SK-N-SH (cell line): ENCODE data around the gene LDB2. TPM values are rescaled to one million over a fixed set of nuclear protein-coding genes. Genes with fewer than 3 reads are reported as not detected.

ENCODE experiments used
- CTCF ChIA-PET: fragments of 300-600, 350-600 bp; formaldehyde crosslinking; extraction: SDS; loops from one replicate; lab custom pipeline; 2021; lab: Yijun Ruan, JAX
- POLR2A ChIA-PET: fragments of 350-600 bp; sonication (Branson Sonifier 250); formaldehyde crosslinking; extraction: SDS; loops from one replicate; lab custom pipeline; 2020; ENCODE audit warnings: antibody characterized with exemption, inconsistent platforms; lab: Yijun Ruan, JAX
- DNase-seq: peaks from one replicate; pipeline ENCODE4 v3.0.0; 2012
- H2AFZ ChIP-seq: fragments of 200-600 bp; sonication (generic); 2 replicates; pipeline ENCODE4 v1.8.1; 2016; ENCODE audit warnings: antibody characterized with exemption, mild to moderate bottlenecking, low read depth
- H3F3A ChIP-seq: fragments of 200-600 bp; sonication (generic); replicated peaks from 2 replicates; pipeline ENCODE3; 2016; ENCODE audit warnings: antibody characterized with exemption, mild to moderate bottlenecking; ENCODE audit not compliant: insufficient read depth
- H3K27ac ChIP-seq, 2 experiments: fragments of 200-500 bp in 1 of 2; fragments of 200-600 bp in 1 of 2; sonication (Bioruptor generic) in 1 of 2; sonication (generic), shearing (Covaris generic) in 1 of 2; 2 replicates each; pipeline versions ENCODE4 v1.5.1 to v1.6.1; 2014 to 2016; ENCODE audit warnings: low read depth in 2 of 2, inconsistent platforms in 1 of 2, low read length in 1 of 2, mild to moderate bottlenecking in 1 of 2, mixed read lengths in 1 of 2
- H3K27me3 ChIP-seq: fragments of 200-600 bp; sonication (generic), shearing (Covaris generic); 2 replicates; pipeline ENCODE4 v1.6.1; 2016; ENCODE audit warnings: mixed run types; ENCODE audit not compliant: insufficient read depth
- H3K36me3 ChIP-seq, 2 experiments: fragments of 200-500 bp in 1 of 2; fragments of 200-600 bp in 1 of 2; sonication (Bioruptor generic) in 1 of 2; sonication (generic) in 1 of 2; replicated peaks in 1 of 2; 2 replicates each; pipeline versions ENCODE3 to v1.5.1; 2014 to 2016; ENCODE audit warnings: low read length in 1 of 2, mild to moderate bottlenecking in 1 of 2; ENCODE audit not compliant: insufficient read depth in 2 of 2, control insufficient read depth in 1 of 2
- H3K4me1 ChIP-seq, 2 experiments: fragments of 200-500 bp in 1 of 2; fragments of 200-600 bp in 1 of 2; sonication (Bioruptor generic) in 1 of 2; sonication (generic), shearing (Covaris generic) in 1 of 2; 2 replicates each; pipeline versions ENCODE4 v1.5.1 to v1.6.1; 2014 to 2016; ENCODE audit warnings: low read depth in 1 of 2, low read length in 1 of 2, mixed run types in 1 of 2; ENCODE audit not compliant: insufficient read depth in 2 of 2, control insufficient read depth in 1 of 2
- H3K4me2 ChIP-seq: fragments of 200-600 bp; sonication (generic), shearing (Covaris generic); 2 replicates; pipeline ENCODE4 v1.6.1; 2017; ENCODE audit warnings: mixed run types
- H3K4me3 ChIP-seq, 2 experiments: fragments of 200-500 bp in 1 of 2; fragments of 200-600 bp in 1 of 2; sonication (Bioruptor generic) in 1 of 2; sonication (generic), shearing (Covaris generic) in 1 of 2; 2 replicates each; pipeline versions ENCODE4 v1.5.1 to v1.8.1; 2014 to 2016; ENCODE audit warnings: low read depth in 2 of 2, inconsistent platforms in 1 of 2, low read length in 1 of 2, mild to moderate bottlenecking in 1 of 2, mixed read lengths in 1 of 2, moderate library complexity in 1 of 2
- H3K79me2 ChIP-seq: fragments of 200-600 bp; sonication (generic); 2 replicates; pipeline ENCODE4 v1.8.1; 2017; ENCODE audit warnings: mild to moderate bottlenecking; ENCODE audit not compliant: insufficient read depth
- H3K9ac ChIP-seq: fragments of 200-600 bp; sonication (generic); 2 replicates; pipeline ENCODE4 v1.6.1; 2017; ENCODE audit warnings: mixed run types
- H3K9me2 ChIP-seq: fragments of 200-600 bp; sonication (generic); 2 replicates; pipeline ENCODE4 v1.6.1; 2017; ENCODE audit warnings: mixed run types
- H3K9me3 ChIP-seq: fragments of 200-600 bp; sonication (generic); 2 replicates; pipeline ENCODE4 v1.6.1; 2017; ENCODE audit warnings: mixed run types, mild to moderate bottlenecking, moderate library complexity
- H4K20me1 ChIP-seq: fragments of 200-600 bp; sonication (generic); 2 replicates; pipeline ENCODE4 v1.6.1; 2017; ENCODE audit warnings: mild to moderate bottlenecking, mixed run types; ENCODE audit not compliant: insufficient read depth
- CHD2 ChIP-seq: fragments of 150-350 bp; IDR thresholded peaks from 2 replicates; pipeline ENCODE4 v1.6.1; 2018; ENCODE audit warnings: low read length; ENCODE audit not compliant: partially characterized antibody
- ELF1 ChIP-seq: IDR thresholded peaks from 2 replicates; pipeline ENCODE4 v1.4.0; 2012
- EZH2phosphoT487 ChIP-seq: fragments of 200-600 bp; sonication (generic); IDR thresholded peaks from 2 replicates; pipeline ENCODE4 v1.6.1; 2017; ENCODE audit warnings: low read depth, mixed run types, mild to moderate bottlenecking, antibody characterized with exemption, moderate library complexity, borderline replicate concordance
- FOXJ3 ChIP-seq: sonication (generic); formaldehyde crosslinking; IDR thresholded peaks from 2 replicates; pipeline ENCODE4 v1.5.1; 2020; ENCODE audit warnings: mild to moderate bottlenecking, missing genetic modification reagents
- GATA2 ChIP-seq: sonication (generic); formaldehyde crosslinking; IDR thresholded peaks from 2 replicates; pipeline ENCODE4 v1.5.0; 2020; ENCODE audit warnings: mild to moderate bottlenecking, missing genetic modification reagents
- MAX ChIP-seq: IDR thresholded peaks from 2 replicates; pipeline ENCODE4 v1.4.0; 2012; ENCODE audit warnings: low read depth
- NFIC ChIP-seq: IDR thresholded peaks from 2 replicates; pipeline ENCODE4 v1.4.0; 2012; ENCODE audit warnings: borderline replicate concordance
- PBX3 ChIP-seq: IDR thresholded peaks from 2 replicates; pipeline ENCODE4; 2012
- REST ChIP-seq: IDR thresholded peaks from 2 replicates; pipeline ENCODE4 v1.6.1; 2012; ENCODE audit warnings: mild to moderate bottlenecking, low read depth, low read length, moderate library complexity
- SMC3 ChIP-seq: IDR thresholded peaks from 2 replicates; pipeline ENCODE4 v1.6.1; 2012; ENCODE audit warnings: low read depth, low read length, improper control_type of control experiment
- TEAD4 ChIP-seq: IDR thresholded peaks from 2 replicates; pipeline ENCODE4 v1.4.0; 2012; ENCODE audit warnings: mild to moderate bottlenecking, borderline replicate concordance; ENCODE audit not compliant: insufficient read depth
- USF1 ChIP-seq: IDR thresholded peaks from 2 replicates; pipeline ENCODE4 v1.4.0; 2012; ENCODE audit warnings: low read depth, borderline replicate concordance
- YY1 ChIP-seq: IDR thresholded peaks from 2 replicates; pipeline ENCODE4 v1.4.0; 2012; ENCODE audit warnings: low read depth, mild to moderate bottlenecking
- WGBS: methylation state at CpG from one replicate; pipeline ENCODE4 v1.1.6; 2017; ENCODE audit warnings: low lambda C conversion rate; 5-methylcytosine and 5-hydroxymethylcytosine counted together
- polyA plus RNA-seq, 3 experiments: library from polyadenylated mRNA; depleted of rRNA; stranded (reverse); fragments of >200 nt; gene quantifications; 2 replicates each; pipeline ENCODE4 v1.2.3, GENCODE V29; 2012

Gene LDB2
- polyA plus RNA-seq, 1 of the 3 experiments (the other 2 are of a cell fraction), result 11.0 TPM

- H3K9me2 ChIP-seq, result no peaks in the 10 kb centered on the region
- no peak overlapping the region for H3K4me2 ChIP-seq
- peaks cover 0 to 6% of the 10 kb centered on the region in 2 experiments for H3K36me3 ChIP-seq
- ChIA-PET POLR2A (no interaction called here), CTCF (no interaction called here)
- TF ChIP-seq SMC3 (no peak), NFIC (no peak), EZH2phosphoT487 (no peak), CHD2 (no peak), REST (no peak), GATA2 (no peak), MAX (no peak), TEAD4 (no peak), PBX3 (no peak), FOXJ3 (CRISPR knock-in tag) (no peak), USF1 (no peak), ELF1 (no peak), YY1 (no peak)
- peaks cover 18% of the 10 kb centered on the region for H3F3A ChIP-seq
- WGBS, result 89% methylated on average over 12 of the region's 12 CpGs
- no peaks in the 10 kb centered on the region for H3K27me3 ChIP-seq
- H3K79me2 ChIP-seq, result peaks cover 19% of the 10 kb centered on the region
- H3K9me3 ChIP-seq, result no peaks in the 10 kb centered on the region
- H3K4me1 ChIP-seq, result peaks cover 2 to 15% of the 10 kb centered on the region in 2 experiments
- H2AFZ ChIP-seq, result no peak overlapping the region
- no peak for DNase-seq
- H3K4me3 ChIP-seq, result no peak overlapping the region
- H4K20me1 ChIP-seq, result no peaks in the 10 kb centered on the region
- H3K9ac ChIP-seq, result no peak overlapping the region
- no peak overlapping the region for H3K27ac ChIP-seq
These were observed 28.7 kb downstream of the LDB2 start for GRCh38 chr4:16869594-16870245.
